Measurements from ENCODE around the gene SNX4.

The SNX4 gene

GRCh38 chr3:125513490-125514115 is 6.4 kb downstream of the SNX4 start:
- no peak overlapping the region for H3K27ac ChIP-seq (ENCODE audit: low read length)
- peaks cover 53% of the 10 kb centered on the region for H3K36me3 ChIP-seq (ENCODE audit: insufficient read depth, low read length)
- no peak overlapping the region for H3K4me3 ChIP-seq (ENCODE audit: low read depth in 1 of 2, low read length in 2 of 2)
- H4K20me1 ChIP-seq (ENCODE audit: insufficient read depth, low read length) = peaks cover 11% of the 10 kb centered on the region; the same call in 1 of the 2 replicates
- DNase-seq (no peak), ATAC-seq (ENCODE audit: insufficient read depth, low read depth) (no peak)
- TF ChIP-seq CTCF (IDR thresholded peaks at IDR 0.05; ENCODE audit: borderline replicate concordance, extremely low read depth, low read length, poor library complexity, severe bottlenecking) (no peak), EZH2 (IDR thresholded peaks at IDR 0.05; ENCODE audit: borderline replicate concordance, low read depth, low read length, severe bottlenecking) (no peak)
- H2AFZ ChIP-seq (ENCODE audit: low read depth, low read length) = no peak overlapping the region
- peaks cover 9% of the 10 kb centered on the region for H3K4me1 ChIP-seq (ENCODE audit: insufficient read depth, low read length)
- H3K27me3 ChIP-seq (ENCODE audit: insufficient read depth, low read length, poor library complexity) = no peaks in the 10 kb centered on the region
- no peak overlapping the region for H3K4me2 ChIP-seq (ENCODE audit: insufficient read depth, low read length)
- H3K9me3 ChIP-seq (ENCODE audit: insufficient read depth, low read length, severe bottlenecking) = no peaks in the 10 kb centered on the region
- peaks cover 98% of the 10 kb centered on the region for H3K79me2 ChIP-seq (ENCODE audit: insufficient read depth, low read length)
- no peak overlapping the region for H3K9ac ChIP-seq (ENCODE audit: low read depth, low read length)

- Histone ChIP-seq H3K36me3 (ENCODE audit: insufficient read depth, low read length) (peaks cover 50% of the 10 kb centered on the region), H3K9ac (ENCODE audit: low read depth, low read length) (no peak overlapping the region), H3K79me2 (ENCODE audit: insufficient read depth, low read length) (peaks cover 96% of the 10 kb centered on the region), H3K9me3 (ENCODE audit: insufficient read depth, low read length, severe bottlenecking) (no peaks in the 10 kb centered on the region), H3K4me3 (ENCODE audit: low read depth in 1 of 2, low read length in 2 of 2) (no peak overlapping the region), H2AFZ (ENCODE audit: low read depth, low read length) (no peak overlapping the region), H3K4me2 (ENCODE audit: insufficient read depth, low read length) (no peak overlapping the region), H3K4me1 (ENCODE audit: insufficient read depth, low read length) (peaks cover 2% of the 10 kb centered on the region; the same call in 1 of the 2 replicates), H3K27ac (ENCODE audit: low read length) (no peak overlapping the region), H3K27me3 (ENCODE audit: insufficient read depth, low read length, poor library complexity) (no peaks in the 10 kb centered on the region), H4K20me1 (ENCODE audit: insufficient read depth, low read length) (peaks cover 11% of the 10 kb centered on the region; the same call in 1 of the 2 replicates)
- TF ChIP-seq EZH2 (IDR thresholded peaks at IDR 0.05; ENCODE audit: borderline replicate concordance, low read depth, low read length, severe bottlenecking) (no peak), CTCF (IDR thresholded peaks at IDR 0.05; ENCODE audit: borderline replicate concordance, extremely low read depth, low read length, poor library complexity, severe bottlenecking) (no peak)
- ATAC-seq (ENCODE audit: insufficient read depth, low read depth) (no peak), DNase-seq (no peak)
Observed at GRCh38 chr3:125512135-125512920, 7.7 kb downstream of the SNX4 start.

- Histone ChIP-seq H4K20me1 (ENCODE audit: insufficient read depth, low read length) (peaks cover 11% of the 10 kb centered on the region; the same call in 1 of the 2 replicates), H3K27me3 (ENCODE audit: insufficient read depth, low read length, poor library complexity) (no peaks in the 10 kb centered on the region), H3K9me3 (ENCODE audit: insufficient read depth, low read length, severe bottlenecking) (no peaks in the 10 kb centered on the region), H3K9ac (ENCODE audit: low read depth, low read length) (no peak overlapping the region), H3K36me3 (ENCODE audit: insufficient read depth, low read length) (peaks cover 47% of the 10 kb centered on the region), H3K4me3 (ENCODE audit: low read depth in 1 of 2, low read length in 2 of 2) (no peak overlapping the region), H3K27ac (ENCODE audit: low read length) (no peak overlapping the region), H3K79me2 (ENCODE audit: insufficient read depth, low read length) (peaks cover 96% of the 10 kb centered on the region), H3K4me2 (ENCODE audit: insufficient read depth, low read length) (no peak overlapping the region), H2AFZ (ENCODE audit: low read depth, low read length) (no peak overlapping the region), H3K4me1 (ENCODE audit: insufficient read depth, low read length) (no peaks in the 10 kb centered on the region)
- TF ChIP-seq CTCF (IDR thresholded peaks at IDR 0.05; ENCODE audit: borderline replicate concordance, extremely low read depth, low read length, poor library complexity, severe bottlenecking) (no peak), EZH2 (IDR thresholded peaks at IDR 0.05; ENCODE audit: borderline replicate concordance, low read depth, low read length, severe bottlenecking) (no peak)
- no peak for DNase-seq
- ATAC-seq (ENCODE audit: insufficient read depth, low read depth) = no peak
Observed at GRCh38 chr3:125511420-125512118, 8.4 kb downstream of the SNX4 start.
